ENCODE data around the gene IL1R2. TPM values are rescaled to one million over a fixed set of nuclear protein-coding genes. Genes with fewer than 3 reads are reported as not detected.

The IL1R2 gene
- total and polyA plus RNA-seq, 2 experiments from 2014 or later = not detected

DNA sequence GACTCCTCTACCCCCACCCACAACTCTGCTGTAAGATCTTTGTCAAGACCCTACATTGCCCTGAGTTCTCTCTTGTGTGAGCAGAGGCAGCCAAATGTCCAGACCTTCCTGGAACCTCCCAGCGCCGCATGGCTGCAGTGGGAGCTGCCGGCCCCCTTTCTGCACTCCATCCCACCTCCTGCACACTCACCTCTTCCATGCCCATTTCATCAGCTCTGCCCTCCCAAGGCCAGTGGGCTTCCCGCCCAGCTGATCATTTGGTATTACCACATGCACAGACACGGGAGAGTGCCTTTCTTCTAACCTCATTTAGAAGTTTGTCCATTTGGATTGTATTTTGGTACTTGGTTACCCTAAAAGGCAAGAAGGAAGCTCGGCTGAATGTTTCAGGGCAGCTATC, 2.0 kb downstream of the IL1R2 start:
- no peak for DNase-seq (ENCODE audit: low spot score)
- Histone ChIP-seq H3K4me1 (ENCODE audit: insufficient read depth) (no peaks in the 10 kb centered on the region), H2AFZ (no peak overlapping the region), H3F3A (replicated peaks; ENCODE audit: low read depth) (no peaks in the 10 kb centered on the region), H4K20me1 (replicated peaks; ENCODE audit: insufficient read depth) (no peaks in the 10 kb centered on the region), H3K4me3 (no peak overlapping the region), H3K9me2 (ENCODE audit: insufficient read depth) (peaks cover 3% of the 10 kb centered on the region; the same call in 1 of the 2 replicates), H3K36me3 (ENCODE audit: insufficient read depth) (no peaks in the 10 kb centered on the region), H3K27me3 (ENCODE audit: insufficient read depth) (no peaks in the 10 kb centered on the region), H3K79me2 (replicated peaks; ENCODE audit: insufficient read depth) (no peaks in the 10 kb centered on the region), H3K4me2 (no peak overlapping the region), H3K27ac (ENCODE audit: low read depth) (no peak overlapping the region)
- no peak overlapping the region for H3K4me3 Mint-ChIP-seq
- no peak for ATAC-seq
- H3K36me3 Mint-ChIP-seq (ENCODE audit: low read depth) = no peaks in the 10 kb centered on the region
- H3K9me3 Mint-ChIP-seq = no peaks in the 10 kb centered on the region; the same call in 2 of the 3 replicates
- TF ChIP-seq POLR2AphosphoS5 (IDR thresholded peaks at IDR 0.05; ENCODE audit: low read depth) = no peak
- TF ChIP-seq, protein P1, sequence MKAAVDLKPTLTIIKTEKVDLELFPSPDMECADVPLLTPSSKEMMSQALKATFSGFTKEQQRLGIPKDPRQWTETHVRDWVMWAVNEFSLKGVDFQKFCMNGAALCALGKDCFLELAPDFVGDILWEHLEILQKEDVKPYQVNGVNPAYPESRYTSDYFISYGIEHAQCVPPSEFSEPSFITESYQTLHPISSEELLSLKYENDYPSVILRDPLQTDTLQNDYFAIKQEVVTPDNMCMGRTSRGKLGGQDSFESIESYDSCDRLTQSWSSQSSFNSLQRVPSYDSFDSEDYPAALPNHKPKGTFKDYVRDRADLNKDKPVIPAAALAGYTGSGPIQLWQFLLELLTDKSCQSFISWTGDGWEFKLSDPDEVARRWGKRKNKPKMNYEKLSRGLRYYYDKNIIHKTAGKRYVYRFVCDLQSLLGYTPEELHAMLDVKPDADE (IDR thresholded peaks at IDR 0.05) = no peak
- TF ChIP-seq, protein P2, sequence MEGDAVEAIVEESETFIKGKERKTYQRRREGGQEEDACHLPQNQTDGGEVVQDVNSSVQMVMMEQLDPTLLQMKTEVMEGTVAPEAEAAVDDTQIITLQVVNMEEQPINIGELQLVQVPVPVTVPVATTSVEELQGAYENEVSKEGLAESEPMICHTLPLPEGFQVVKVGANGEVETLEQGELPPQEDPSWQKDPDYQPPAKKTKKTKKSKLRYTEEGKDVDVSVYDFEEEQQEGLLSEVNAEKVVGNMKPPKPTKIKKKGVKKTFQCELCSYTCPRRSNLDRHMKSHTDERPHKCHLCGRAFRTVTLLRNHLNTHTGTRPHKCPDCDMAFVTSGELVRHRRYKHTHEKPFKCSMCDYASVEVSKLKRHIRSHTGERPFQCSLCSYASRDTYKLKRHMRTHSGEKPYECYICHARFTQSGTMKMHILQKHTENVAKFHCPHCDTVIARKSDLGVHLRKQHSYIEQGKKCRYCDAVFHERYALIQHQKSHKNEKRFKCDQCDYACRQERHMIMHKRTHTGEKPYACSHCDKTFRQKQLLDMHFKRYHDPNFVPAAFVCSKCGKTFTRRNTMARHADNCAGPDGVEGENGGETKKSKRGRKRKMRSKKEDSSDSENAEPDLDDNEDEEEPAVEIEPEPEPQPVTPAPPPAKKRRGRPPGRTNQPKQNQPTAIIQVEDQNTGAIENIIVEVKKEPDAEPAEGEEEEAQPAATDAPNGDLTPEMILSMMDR (conservative IDR thresholded peaks at IDR 0.05; ENCODE audit: low read depth in 2 of 2) = no peak
- TF ChIP-seq CREB1 (CRISPR knock-in tag; IDR thresholded peaks at IDR 0.05; ENCODE audit: low read depth) = no peak
- TF ChIP-seq NANOG (IDR thresholded peaks at IDR 0.05; ENCODE audit: borderline replicate concordance) = no peak
- no peak for TF ChIP-seq ZNF114 (CRISPR knock-in tag; IDR thresholded peaks at IDR 0.05)
- TF ChIP-seq, protein P3, sequence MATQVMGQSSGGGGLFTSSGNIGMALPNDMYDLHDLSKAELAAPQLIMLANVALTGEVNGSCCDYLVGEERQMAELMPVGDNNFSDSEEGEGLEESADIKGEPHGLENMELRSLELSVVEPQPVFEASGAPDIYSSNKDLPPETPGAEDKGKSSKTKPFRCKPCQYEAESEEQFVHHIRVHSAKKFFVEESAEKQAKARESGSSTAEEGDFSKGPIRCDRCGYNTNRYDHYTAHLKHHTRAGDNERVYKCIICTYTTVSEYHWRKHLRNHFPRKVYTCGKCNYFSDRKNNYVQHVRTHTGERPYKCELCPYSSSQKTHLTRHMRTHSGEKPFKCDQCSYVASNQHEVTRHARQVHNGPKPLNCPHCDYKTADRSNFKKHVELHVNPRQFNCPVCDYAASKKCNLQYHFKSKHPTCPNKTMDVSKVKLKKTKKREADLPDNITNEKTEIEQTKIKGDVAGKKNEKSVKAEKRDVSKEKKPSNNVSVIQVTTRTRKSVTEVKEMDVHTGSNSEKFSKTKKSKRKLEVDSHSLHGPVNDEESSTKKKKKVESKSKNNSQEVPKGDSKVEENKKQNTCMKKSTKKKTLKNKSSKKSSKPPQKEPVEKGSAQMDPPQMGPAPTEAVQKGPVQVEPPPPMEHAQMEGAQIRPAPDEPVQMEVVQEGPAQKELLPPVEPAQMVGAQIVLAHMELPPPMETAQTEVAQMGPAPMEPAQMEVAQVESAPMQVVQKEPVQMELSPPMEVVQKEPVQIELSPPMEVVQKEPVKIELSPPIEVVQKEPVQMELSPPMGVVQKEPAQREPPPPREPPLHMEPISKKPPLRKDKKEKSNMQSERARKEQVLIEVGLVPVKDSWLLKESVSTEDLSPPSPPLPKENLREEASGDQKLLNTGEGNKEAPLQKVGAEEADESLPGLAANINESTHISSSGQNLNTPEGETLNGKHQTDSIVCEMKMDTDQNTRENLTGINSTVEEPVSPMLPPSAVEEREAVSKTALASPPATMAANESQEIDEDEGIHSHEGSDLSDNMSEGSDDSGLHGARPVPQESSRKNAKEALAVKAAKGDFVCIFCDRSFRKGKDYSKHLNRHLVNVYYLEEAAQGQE (IDR thresholded peaks at IDR 0.05; ENCODE audit: unreplicated experiment) = no peak
- no peak for TF ChIP-seq EZH2 (IDR thresholded peaks at IDR 0.05; ENCODE audit: low read depth, unreplicated experiment)
- no peak for TF ChIP-seq STAT1 (IDR thresholded peaks at IDR 0.05; ENCODE audit: unreplicated experiment)
- no peak for TF ChIP-seq ZNF331 (CRISPR knock-in tag; IDR thresholded peaks at IDR 0.05; ENCODE audit: low read depth)
- TF ChIP-seq EZH2phosphoT487 (IDR thresholded peaks at IDR 0.05; ENCODE audit: unreplicated experiment) = no peak
- no peak for TF ChIP-seq JUNB (IDR thresholded peaks at IDR 0.05; ENCODE audit: unreplicated experiment)
- H3K27ac Mint-ChIP-seq = no peak overlapping the region
- peaks cover 5% of the 10 kb centered on the region for H3K27me3 Mint-ChIP-seq (ENCODE audit: insufficient read depth, low read depth, poor library complexity)
- H3K4me1 Mint-ChIP-seq = no peaks in the 10 kb centered on the region

All from GM23338 (cell line).